ENCODE measurements around the gene P2RY2. TPM values are rescaled to one million over a fixed set of nuclear protein-coding genes. Genes with fewer than 3 reads are reported as not detected.

P2RY2 gene
- total RNA-seq, 1 donor from 2014 or later, result 0.96 TPM

DNA sequence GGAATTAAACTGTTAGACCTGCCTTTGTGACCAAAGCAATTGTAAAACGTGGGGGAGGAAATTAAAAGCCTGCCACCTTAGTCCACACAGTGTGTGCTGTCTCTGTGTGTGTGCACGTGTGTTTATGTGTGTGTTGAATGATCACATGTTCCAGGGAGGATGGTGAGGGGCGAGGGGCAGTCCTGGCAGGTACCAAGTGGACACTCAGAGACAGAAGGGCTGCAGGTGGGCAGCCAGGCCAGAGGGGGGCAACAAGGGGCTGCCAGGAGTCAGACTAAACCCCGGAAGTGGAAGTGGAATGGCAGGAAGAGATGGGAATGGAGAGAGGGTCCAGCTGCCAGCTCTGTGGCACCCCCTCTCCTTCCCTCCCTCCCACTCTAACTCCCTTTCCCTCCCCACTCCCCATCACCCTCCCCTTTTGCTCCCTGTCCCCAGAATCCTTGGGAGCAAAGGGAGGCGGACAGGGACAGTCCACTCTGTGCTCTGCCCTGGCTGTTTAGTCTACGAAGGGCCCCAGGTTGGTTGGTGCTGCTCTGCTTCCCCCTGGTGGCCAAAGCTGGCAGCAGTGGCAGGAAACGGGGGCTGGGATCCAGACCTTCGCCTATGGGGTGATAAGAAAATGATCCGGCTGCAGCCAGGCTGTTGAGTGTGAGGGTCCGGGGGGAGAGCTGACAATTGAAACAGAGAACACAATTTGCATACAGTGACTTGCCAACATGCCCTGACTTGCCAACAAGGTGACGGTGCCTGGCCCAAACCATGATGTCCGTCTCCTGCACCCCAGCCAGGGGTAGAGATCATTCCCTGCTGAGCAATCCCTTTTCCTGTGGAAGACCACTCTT, 24.4 kb downstream of the P2RY2 start:
- Mint-ChIP-seq H3K36me3 (ENCODE audit: insufficient read depth) (no peaks in the 10 kb centered on the region), H3K27me3 (peaks cover 21% of the 10 kb centered on the region), H3K4me3 (ENCODE audit: low read depth) (peak overlapping the region; percentile 66), H3K27ac (no peak overlapping the region), H3K4me1 (ENCODE audit: low read depth) (peaks cover 2% of the 10 kb centered on the region), H3K9me3 (ENCODE audit: low read depth) (no peaks in the 10 kb centered on the region)
- TF ChIP-seq, protein P1, sequence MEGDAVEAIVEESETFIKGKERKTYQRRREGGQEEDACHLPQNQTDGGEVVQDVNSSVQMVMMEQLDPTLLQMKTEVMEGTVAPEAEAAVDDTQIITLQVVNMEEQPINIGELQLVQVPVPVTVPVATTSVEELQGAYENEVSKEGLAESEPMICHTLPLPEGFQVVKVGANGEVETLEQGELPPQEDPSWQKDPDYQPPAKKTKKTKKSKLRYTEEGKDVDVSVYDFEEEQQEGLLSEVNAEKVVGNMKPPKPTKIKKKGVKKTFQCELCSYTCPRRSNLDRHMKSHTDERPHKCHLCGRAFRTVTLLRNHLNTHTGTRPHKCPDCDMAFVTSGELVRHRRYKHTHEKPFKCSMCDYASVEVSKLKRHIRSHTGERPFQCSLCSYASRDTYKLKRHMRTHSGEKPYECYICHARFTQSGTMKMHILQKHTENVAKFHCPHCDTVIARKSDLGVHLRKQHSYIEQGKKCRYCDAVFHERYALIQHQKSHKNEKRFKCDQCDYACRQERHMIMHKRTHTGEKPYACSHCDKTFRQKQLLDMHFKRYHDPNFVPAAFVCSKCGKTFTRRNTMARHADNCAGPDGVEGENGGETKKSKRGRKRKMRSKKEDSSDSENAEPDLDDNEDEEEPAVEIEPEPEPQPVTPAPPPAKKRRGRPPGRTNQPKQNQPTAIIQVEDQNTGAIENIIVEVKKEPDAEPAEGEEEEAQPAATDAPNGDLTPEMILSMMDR (IDR thresholded peaks at IDR 0.05; ENCODE audit: unreplicated experiment), result peak; percentile 88
- DNase-seq (ENCODE audit: low spot score, unreplicated experiment), result peak; percentile 80

DNA sequence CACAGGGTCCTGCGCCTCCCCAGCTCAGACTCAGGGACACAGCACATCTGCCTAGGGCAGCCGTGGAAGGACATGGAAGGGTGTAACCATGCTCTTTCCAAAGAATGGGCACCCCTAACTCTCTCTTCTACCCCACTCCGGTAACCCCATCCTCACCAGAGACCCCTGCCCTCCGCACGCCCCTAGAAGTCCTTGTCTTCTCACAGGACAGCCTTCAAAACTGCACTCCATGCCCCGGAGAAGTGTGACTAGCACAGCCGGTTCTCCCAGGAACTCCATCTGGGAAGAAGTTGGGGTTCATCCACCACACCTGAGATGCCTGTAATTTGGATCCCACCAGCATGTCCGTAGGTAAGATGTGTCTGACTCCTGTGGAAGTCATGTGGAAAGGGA, 25.0 kb downstream of the P2RY2 start:
- Mint-ChIP-seq H3K4me3 (ENCODE audit: low read depth) (no peak overlapping the region), H3K36me3 (ENCODE audit: insufficient read depth) (no peaks in the 10 kb centered on the region), H3K27me3 (peaks cover 21% of the 10 kb centered on the region), H3K9me3 (ENCODE audit: low read depth) (no peaks in the 10 kb centered on the region), H3K4me1 (ENCODE audit: low read depth) (peaks cover 2% of the 10 kb centered on the region), H3K27ac (no peak overlapping the region)
- TF ChIP-seq, protein P1 (IDR thresholded peaks at IDR 0.05; ENCODE audit: unreplicated experiment), result no peak
- no peak for DNase-seq (ENCODE audit: low spot score, unreplicated experiment)

DNA sequence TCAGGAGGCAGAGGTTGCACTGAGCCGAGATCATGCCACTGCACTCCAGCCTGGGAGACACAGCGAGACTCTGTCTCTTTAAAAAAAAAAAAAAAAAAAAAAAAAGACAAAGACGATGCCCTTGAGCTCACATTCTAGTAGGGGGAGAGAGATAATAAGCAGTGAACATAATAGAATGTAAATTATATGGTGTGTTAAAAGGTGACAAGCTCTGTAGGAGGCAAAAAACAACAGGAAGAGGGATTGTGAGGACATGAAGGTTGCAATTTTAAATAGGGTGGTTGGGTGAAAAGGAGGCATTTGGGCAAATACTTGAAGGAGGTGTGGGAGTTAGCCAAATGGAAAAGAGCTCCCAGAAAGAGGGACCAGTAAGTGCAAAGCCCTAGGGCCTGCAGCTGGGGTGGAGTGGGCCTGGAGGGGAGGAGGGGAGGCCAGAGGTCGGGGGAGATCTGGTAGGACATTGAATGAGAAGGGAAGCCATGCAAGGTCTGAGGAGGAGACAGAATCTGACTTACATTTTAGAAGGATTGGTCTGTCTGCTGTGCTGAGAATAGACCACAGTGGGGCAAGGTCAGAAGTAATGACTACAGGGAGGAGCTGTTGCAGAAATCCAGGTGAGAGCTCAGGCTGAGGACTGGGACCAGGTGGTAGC, 26.6 kb downstream of the P2RY2 start:
- no peaks in the 10 kb centered on the region for H3K9me3 Mint-ChIP-seq (ENCODE audit: low read depth)
- H3K27ac Mint-ChIP-seq, result no peak overlapping the region
- no peak for DNase-seq (ENCODE audit: low spot score, unreplicated experiment)
- peaks cover 21% of the 10 kb centered on the region for H3K27me3 Mint-ChIP-seq
- H3K36me3 Mint-ChIP-seq (ENCODE audit: insufficient read depth), result no peaks in the 10 kb centered on the region
- peaks cover 2% of the 10 kb centered on the region for H3K4me1 Mint-ChIP-seq (ENCODE audit: low read depth)
- TF ChIP-seq, protein P1 (IDR thresholded peaks at IDR 0.05; ENCODE audit: unreplicated experiment), result no peak
- no peak overlapping the region for H3K4me3 Mint-ChIP-seq (ENCODE audit: low read depth)

DNA sequence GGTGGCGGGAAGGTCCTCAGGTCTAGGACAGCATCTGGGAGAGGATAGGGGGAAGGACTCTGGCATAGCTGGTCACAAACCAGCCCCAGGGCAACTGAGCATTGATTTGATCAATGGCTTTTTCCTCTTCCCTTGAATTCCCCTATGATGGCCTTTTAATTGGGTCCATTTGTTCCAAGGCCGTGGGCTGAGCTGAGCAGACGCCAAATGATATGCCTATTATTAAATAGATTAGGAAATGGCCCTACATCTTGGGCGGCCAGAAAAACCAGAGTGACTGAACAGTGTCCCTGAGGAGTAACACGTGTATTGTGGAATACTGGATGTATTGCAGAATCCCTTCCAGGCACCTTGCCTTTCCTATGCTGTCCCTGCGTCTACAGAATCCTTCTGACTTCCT, 27.4 kb downstream of the P2RY2 start:
- no peaks in the 10 kb centered on the region for H3K9me3 Mint-ChIP-seq (ENCODE audit: low read depth)

DNA sequence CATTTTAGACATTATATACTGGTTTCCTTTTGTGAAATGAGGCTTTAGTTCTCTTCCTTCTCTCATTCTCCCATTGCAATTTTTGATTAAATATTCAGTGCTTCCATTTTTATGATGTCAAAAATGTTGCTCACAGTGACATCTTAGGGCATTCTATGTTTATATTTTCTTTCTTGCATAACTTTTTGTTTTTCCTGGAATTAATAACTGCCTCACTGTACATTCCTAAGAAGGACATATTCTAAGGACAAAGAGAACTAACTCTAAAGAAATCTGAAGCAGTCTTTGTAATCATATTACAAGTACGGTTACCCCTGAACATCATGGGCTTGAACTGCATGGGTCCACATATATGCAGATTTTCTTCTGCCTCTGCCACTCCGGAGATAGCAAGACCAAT, 28.2 kb downstream of the P2RY2 start:
- Mint-ChIP-seq H3K4me3 (ENCODE audit: low read depth) (no peak overlapping the region), H3K27ac (no peak overlapping the region), H3K27me3 (peaks cover 21% of the 10 kb centered on the region), H3K36me3 (ENCODE audit: insufficient read depth) (no peaks in the 10 kb centered on the region), H3K9me3 (ENCODE audit: low read depth) (no peaks in the 10 kb centered on the region), H3K4me1 (ENCODE audit: low read depth) (peaks cover 2% of the 10 kb centered on the region)
- TF ChIP-seq, protein P1 (IDR thresholded peaks at IDR 0.05; ENCODE audit: unreplicated experiment), result no peak
- no peak for DNase-seq (ENCODE audit: low spot score, unreplicated experiment)

More for the DNA sequence above, 27.4 kb downstream of the P2RY2 start:
- Mint-ChIP-seq H3K27me3 (peaks cover 21% of the 10 kb centered on the region), H3K36me3 (ENCODE audit: insufficient read depth) (no peaks in the 10 kb centered on the region), H3K27ac (no peak overlapping the region), H3K4me3 (ENCODE audit: low read depth) (no peak overlapping the region), H3K4me1 (ENCODE audit: low read depth) (peaks cover 2% of the 10 kb centered on the region)
- TF ChIP-seq, protein P1 (IDR thresholded peaks at IDR 0.05; ENCODE audit: unreplicated experiment), result no peak
- no peak for DNase-seq (ENCODE audit: low spot score, unreplicated experiment)

Data from progenitor cell of endocrine pancreas (in vitro differentiated cells).